Fibroblast of the aortic adventitia (primary cell): Measurements from ENCODE around the gene TAF12. TPM values are rescaled to one million over a fixed set of nuclear protein-coding genes. Genes with fewer than 3 reads are reported as not detected.
"Not testable (repeated sequence)": the region's sequence is repeated elsewhere in the genome, so short reads cannot be mapped to it uniquely, and the experiment has no call there.

Source experiments
- DNase-seq: peaks from one replicate; pipeline ENCODE4 v3.0.0-alpha.2; 2010; ENCODE audit warnings: low read depth
- H3K4me3 ChIP-seq: 2 replicates; pipeline ENCODE4 v1.5.1; 2011; ENCODE audit warnings: low read depth, mild to moderate bottlenecking, control low read depth, low read length, moderate library complexity
- total RNA-seq: library from RNA; depleted of rRNA; stranded (reverse); fragments of >200 nt; gene quantifications from 2 replicates; pipeline ENCODE4 v1.2.3, GENCODE V29; 2012; ENCODE audit warnings: low replicate concordance
- TF ChIP-seq, protein P1 (sequence below): IDR thresholded peaks from 2 replicates; pipeline ENCODE4 v1.5.1; 2011; ENCODE audit warnings: mild to moderate bottlenecking, low read length, control low read depth, inconsistent platforms; ENCODE audit not compliant: insufficient read depth

The TAF12 gene
- total RNA-seq, 1 donor: 36.0 TPM

DNA sequence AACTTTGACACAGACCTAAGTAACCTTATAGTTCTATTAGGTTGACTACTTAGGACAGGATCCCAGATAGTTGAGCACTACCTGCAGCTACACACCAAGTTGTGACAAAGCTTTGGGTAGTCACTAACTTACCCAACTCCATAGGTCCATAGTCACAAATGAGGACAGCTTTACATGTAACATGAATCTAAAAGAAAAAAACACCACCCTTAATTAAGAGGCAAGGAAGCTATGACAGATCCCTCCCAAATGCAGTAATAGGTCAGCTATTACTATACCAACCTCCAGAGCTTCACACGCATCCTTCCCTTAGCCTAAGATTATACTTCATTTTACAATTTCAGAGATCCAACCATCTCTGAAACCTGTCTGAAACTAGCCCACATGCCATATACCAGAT lies 63.5 kb downstream of the TAF12 start:
- H3K4me3 ChIP-seq: peak overlapping the region; percentile 73
- TF ChIP-seq, protein P1, sequence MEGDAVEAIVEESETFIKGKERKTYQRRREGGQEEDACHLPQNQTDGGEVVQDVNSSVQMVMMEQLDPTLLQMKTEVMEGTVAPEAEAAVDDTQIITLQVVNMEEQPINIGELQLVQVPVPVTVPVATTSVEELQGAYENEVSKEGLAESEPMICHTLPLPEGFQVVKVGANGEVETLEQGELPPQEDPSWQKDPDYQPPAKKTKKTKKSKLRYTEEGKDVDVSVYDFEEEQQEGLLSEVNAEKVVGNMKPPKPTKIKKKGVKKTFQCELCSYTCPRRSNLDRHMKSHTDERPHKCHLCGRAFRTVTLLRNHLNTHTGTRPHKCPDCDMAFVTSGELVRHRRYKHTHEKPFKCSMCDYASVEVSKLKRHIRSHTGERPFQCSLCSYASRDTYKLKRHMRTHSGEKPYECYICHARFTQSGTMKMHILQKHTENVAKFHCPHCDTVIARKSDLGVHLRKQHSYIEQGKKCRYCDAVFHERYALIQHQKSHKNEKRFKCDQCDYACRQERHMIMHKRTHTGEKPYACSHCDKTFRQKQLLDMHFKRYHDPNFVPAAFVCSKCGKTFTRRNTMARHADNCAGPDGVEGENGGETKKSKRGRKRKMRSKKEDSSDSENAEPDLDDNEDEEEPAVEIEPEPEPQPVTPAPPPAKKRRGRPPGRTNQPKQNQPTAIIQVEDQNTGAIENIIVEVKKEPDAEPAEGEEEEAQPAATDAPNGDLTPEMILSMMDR: no peak
- DNase-seq: no peak

DNA sequence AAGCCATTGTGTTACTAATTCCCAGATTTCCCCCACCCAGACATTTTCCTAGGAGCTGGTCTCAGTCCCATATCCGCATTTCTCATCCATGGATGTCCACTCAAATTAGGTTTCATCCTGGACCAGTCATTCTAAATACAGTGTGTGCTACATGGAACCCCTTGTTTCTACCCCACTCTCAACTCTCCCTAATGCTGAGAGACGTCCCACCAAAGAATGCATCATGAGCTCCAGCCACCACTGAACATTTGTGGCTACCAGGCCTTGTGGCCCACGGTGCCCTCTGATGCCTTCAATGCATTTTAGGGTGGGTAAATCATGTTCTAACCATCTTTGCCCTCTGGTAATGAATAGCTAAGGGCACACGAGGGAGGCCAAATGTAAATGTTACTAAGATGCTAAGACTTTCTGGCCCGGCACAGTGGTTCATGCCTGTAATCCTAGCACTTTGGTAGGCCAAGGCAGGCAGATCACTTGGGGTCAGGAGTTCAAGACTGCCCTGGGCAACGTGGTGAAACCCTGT lies 64.1 kb downstream of the TAF12 start:
- no peak for DNase-seq
- TF ChIP-seq, protein P1: no peak

DNA sequence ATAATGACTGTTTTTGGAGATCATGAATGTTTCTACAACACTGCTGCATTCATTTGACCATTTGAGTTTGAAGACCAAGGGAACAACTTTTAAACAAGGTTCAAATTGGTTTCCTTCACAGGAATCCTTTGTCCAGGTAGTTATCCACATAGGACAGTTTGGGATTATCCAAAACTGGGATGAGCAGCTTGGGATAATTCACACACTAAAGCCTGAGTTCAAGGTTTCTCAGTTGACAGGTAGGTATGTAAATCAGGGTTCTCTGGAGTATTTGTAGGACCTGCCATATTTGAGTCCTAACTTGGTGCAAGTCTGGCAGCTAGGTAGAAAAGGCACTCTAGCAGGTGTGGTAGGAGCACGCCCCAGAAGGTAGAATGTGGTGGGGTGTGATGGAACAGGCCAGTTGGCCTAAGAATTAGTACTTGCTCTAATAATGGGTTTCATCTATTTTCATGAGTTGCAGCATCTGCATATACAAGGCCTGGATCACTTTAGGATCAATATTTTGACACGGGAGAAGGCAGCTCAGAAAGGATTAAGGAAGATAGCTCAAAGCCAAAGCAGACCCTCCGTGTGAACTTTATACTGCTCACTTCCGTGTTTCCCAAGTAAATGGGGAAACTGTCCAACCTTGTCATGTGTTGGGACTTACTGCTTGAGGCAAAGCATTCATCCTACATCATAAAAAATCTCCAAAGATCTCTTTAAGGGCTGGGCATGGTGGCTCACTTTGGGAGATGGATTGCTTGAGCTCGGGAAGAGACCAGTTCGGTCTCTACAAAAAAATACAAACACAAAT lies 64.9 kb downstream of the TAF12 start:
- H3K4me3 ChIP-seq: no peak overlapping the region
- DNase-seq: no peak
- TF ChIP-seq, protein P1: no peak

More for the DNA sequence above, 64.1 kb downstream of the TAF12 start:
- H3K4me3 ChIP-seq: no peak overlapping the region

DNA sequence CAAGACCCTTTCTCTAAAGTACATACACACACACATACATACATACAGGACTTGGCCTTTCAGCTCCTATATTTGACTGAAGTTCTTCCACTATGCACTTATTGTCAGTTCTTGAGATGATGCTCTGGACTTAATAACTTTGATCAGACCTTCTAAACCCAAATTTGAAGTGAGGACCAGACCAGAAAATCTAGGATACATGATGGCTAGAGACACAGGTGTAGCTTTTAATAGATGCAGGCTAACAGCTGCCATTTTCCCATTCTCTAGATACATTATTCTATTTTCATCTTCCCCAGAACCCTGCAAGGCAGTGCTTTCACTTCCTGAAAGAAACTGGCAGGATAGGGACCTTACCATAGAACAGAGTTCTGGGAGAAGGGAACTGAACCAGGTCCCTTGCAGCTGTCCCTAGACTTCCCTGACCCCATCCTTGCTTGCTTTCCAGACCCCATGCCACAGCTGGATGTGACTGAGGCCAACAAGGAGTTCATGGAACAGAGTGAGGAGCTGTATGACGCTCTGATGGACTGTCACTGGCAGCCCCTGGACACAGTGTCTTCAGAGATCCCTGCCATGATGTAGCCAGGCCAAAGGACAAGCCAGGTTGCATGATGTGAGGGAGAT lies 65.7 kb downstream of the TAF12 start:
- no peak for DNase-seq
- TF ChIP-seq, protein P1: no peak
- H3K4me3 ChIP-seq: no peak overlapping the region

DNA sequence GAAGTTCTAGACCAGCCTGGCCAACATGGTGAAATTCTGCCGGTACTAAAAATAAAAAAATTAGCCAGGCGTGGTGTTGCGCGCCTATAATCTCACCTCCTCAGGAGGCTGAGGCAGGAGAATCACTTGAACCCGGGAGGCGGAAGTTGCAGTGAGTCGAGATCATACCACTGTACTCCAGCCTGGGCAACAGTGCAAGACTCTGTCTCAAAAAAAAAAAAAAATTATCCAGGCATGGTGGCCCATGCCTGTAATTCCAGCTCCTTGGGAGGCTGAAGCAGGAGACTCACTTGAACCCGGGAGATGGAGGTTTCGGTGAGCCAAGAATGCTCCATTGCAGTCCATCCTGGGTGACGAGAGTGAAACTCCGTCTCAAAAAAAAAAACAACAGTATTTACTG lies 69.3 kb downstream of the TAF12 start:
- TF ChIP-seq, protein P1: no peak
- DNase-seq: no peak

DNA sequence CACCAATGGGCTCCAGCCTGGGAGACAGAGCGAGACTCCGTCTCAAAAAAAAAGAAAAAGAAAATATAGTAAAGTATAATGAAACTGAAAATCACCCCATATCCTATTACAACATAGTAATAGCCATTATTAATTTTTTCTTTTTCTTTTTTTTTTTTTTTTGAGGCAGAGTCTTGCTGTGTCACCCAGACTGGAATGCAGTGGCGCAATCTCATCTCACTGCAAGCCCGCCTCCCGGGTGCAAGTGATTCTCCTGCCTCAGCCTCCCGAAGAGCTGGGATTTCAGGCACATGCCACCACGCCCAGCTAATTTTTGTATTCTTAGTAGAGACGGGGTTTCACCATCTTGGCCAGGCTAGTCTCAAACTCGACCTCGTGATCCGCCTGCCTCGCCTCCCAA lies 70.0 kb downstream of the TAF12 start:
- not testable (repeated sequence) for H3K4me3 ChIP-seq

More for the DNA sequence above, 69.3 kb downstream of the TAF12 start:
- no peak overlapping the region for H3K4me3 ChIP-seq

DNA sequence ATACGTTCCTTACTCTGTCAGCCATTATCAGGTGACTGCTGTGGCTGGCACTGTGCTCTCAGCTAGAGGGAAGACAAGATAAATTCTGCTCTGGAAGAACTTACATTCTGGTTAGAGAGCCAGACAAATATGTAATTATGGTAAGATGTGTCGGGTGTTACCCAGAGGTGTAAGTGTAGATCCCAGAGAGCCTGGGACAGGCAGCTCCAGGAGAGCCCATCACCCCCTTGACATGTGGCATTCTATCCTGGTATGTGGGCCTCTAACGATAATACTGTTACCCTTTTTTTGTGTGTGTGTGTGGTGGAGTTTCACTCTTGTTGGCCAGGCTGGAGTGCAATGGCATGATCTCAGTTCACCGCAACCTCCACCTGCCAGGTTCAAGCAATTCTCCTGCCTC lies 71.0 kb downstream of the TAF12 start:
- no peak for DNase-seq
- no peak overlapping the region for H3K4me3 ChIP-seq
- TF ChIP-seq, protein P1: no peak

More for the DNA sequence above, 70.0 kb downstream of the TAF12 start:
- peak; percentile 59 for DNase-seq
